ENCODE results near the gene AKR1C3.

DNA sequence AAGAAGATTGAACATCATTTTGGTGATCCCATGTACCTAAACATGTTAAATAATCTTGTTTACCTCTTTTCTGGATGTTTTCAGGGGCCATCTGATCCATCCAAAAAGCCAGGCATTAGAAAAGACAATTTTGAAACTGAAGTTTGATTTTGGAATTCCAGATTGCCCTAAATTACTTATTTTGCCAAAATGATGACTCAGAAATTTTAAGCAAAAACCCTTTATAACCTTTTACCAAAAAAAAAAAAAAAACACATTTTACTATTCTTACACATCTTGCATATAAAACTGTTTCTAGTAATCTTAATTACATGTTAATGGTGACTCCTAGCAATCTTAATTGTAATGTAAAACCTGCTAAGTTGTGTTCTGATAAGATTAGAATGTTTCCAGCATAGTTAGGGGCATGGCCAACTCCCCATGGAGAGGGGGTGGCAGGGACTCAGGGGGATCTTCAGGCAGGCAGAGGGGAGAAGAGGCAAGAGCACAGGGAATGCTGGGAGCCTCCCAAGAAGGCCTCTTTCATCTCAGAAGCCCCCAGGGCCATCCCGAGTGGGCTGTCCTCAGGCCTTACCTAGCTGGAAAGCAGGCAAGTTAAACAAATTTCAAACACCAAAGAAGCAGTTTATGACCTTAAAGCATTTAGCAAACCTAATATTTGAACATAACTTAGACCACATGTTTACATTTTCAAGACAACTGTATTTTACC lies 25.8 kb upstream of the AKR1C3 start:
- TF ChIP-seq POLR2A (IDR thresholded peaks at IDR 0.05; ENCODE audit: low read length) (no peak), GATA1 (IDR thresholded peaks at IDR 0.05; ENCODE audit: low read depth, low read length) (no peak)
